NCI-H69 (cell line): Measurements from ENCODE around the gene SFSWAP.
A peak's percentile ranks its signal among the peaks of the same experiment; 100 is the strongest.
"Not testable (repeated sequence)": the region's sequence is repeated elsewhere in the genome, so short reads cannot be mapped to it uniquely, and the experiment has no call there.

Source experiments
- DNase-seq: peaks from one replicate; lab custom pipeline; 2025; lab: John Stamatoyannopoulos, UW

Gene SFSWAP

DNA sequence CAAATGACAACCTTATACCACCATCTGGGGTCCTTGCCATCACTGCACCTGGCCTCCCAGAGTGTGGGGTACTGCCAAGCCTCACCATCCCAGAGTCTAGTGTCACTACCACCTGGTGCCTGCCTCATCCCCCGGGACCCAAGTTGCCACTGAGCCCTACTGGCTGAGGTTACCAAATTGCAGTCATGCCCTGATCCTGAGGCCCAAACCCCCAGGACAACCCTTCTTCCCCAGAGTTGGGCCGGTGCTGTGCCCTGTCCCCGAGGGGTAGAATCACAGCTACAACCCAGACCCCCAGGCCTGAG, 8.4 kb upstream of the SFSWAP start:
- DNase-seq = no peak

DNA sequence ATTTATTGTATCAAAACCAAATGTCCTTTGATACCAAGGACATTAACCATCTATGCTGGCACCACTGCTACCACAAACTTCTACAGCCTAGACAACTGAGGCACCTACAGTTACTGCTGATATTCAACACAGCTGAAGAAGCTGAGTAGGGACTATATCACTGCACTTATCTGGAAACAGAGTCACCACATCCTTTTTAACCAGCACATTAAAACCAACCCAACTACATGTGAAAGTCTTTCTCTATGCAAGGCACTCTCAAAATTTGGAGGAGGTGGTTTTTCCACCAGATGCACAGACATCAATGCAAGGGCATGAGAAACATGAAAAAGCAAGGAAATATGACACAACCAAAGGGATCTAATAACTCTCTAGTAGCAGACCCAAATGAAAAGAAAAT, 7.7 kb upstream of the SFSWAP start:
- DNase-seq = no peak

DNA sequence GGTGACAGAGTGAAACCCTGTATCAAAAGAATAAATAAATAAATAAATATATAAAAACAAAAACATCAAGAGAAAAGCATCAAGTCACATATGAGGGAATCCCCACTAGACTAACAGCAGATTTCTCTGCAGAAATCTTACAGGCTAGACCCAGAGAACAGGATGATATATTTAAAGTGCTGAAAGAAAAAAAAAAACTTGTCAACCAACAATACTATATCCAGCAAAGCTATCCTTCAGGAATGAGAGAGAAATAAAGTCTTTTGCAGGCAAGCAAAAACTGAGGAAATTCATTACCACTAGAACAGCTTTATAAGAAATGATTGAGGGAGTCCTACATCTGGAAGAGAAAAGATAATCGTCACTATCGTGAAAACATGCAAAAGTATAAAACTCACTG, 6.4 kb upstream of the SFSWAP start:
- no peak for DNase-seq

DNA sequence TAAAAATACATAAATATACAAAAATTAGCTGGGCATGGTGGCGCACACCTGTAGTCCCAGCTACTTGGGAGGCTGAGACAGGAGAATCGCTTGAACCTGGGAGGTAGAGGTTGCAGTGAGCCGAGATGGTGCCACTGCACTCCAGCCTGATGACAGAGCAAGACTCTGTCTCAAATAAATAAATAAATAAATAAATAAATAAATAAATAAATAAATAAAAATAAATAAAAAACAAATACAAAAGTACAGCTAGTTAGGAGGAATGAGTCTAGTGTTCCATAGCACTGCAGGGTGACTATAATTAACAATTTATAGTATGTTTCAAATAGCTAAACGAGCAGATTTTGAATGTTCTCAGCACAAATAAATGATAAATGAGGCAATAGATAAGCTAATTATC, 4.2 kb upstream of the SFSWAP start:
- not testable (repeated sequence) for DNase-seq

DNA sequence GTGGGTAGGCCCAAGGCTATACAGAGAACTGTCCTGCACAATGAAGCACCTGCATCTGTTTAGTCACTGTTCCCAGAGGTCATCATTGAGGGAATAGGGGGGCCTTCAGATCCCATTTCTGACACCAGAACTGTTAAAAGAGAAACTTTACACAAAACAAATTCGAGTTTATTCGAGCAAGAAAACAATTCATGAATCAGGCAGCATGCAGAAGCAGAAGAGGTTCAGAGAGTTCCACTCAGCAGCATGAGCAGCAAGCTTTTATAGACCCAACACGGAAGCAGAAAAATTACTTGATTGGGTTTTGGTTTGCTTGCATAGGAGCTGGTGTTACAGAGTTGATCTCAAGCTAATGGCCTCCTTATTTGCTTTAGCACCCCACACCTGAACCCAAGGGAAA, 1.7 kb upstream of the SFSWAP start:
- no peak for DNase-seq

DNA sequence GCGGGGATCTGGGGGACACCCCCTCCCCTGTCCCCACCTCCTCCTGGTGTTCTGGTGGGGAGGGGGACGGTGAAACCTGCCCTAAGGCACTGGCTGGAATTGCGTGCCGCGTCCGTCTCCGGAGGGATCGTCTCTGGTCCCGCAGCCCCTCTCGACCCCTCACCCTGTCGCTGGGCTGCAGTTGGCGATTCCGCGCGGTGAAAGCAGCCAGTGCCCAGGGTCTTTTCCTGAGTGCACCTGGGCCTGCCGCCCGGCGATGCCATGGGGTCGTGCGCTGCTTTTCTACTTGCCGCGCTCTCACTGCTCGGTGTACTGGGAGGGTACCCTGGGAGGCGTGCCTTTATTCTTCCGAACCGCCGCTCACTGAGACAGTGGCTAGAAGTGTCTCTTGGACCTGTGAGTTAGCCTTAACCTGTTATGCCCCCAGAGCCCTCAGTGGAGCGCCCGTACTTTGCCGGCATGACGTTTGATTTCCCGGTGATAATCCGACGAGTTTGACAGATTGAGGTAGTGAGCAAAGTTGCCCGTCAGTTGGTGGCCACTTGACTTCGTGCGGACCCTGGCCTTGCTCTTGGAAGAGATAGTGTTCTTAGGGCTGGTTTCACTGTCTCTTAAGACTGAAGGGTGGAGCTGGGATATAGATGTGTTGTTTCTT, 788 bp downstream of the SFSWAP start:
- DNase-seq = peak; percentile 26

DNA sequence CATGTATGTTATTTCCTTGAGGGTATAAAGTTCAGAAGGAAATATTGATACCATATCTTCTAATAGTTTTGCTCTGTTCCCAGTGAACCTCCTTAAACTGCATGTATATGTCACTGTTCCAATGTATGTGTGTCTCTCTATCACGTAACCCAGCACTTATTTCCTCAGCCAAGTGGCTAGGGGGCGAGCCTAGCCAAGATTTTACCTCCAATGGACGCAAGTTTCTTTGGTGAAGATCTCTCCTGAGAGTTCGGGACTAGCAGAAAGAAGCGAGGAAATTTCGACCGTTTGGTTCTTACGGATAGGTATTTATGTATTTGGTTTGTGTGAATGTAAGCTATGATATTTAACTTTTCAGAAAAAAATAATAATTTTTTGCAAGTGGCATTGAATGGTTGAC, 2.5 kb downstream of the SFSWAP start:
- no peak for DNase-seq

DNA sequence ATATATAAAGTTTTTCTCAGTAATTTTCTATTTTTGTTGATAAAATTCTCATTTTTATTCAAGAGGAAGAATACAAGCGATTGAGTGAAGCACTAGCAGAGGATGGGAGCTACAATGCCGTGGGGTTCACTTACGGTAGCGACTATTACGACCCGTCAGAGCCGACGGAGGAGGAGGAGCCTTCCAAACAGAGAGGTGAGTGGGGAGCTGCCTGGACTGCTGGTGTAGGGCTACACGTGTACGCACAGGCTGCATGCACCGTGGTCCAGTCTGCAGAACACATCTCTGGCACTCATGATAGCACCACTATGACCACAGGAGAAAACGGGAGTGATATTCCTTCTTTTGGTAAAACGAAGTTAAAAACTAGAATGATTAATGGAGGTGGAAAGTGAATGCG, 3.9 kb downstream of the SFSWAP start:
- no peak for DNase-seq

DNA sequence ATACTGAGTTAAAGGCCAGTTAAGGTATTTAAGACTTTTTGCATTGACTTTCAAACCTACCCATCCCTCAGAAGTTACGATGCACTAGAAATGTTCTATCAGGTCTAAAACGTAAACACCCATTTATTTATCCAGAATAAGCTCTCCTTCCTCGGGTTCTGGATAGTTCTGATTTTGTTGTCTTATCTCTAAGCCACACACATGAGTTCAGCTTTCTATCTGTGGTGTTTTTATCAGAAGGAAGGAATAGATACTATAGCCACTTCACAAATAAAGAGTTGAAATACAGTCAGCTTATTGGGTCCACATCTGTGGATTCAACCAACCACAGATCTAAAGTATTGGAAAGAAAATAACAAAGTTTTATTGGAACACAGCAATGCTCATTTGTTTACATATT, 5.4 kb downstream of the SFSWAP start:
- DNase-seq = no peak

DNA sequence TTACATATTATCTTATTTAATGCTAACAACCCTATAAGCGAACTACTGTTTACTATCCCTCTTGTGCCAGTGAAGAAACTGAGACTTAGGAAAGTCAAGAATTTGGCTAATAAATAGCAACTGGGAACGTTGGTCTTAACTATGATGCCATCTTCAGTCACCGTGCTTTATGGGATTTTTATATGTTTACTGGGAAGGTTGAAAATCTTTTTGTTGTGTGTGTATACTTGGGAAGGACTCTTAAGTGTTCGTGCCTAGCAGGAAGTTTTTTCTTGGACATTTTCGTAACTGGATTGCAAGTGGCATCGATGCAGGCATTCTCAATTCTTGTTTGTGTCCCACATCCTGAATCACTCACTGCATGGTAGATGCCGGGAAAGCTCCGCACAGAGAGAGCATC, 9.4 kb downstream of the SFSWAP start:
- no peak for DNase-seq

DNA sequence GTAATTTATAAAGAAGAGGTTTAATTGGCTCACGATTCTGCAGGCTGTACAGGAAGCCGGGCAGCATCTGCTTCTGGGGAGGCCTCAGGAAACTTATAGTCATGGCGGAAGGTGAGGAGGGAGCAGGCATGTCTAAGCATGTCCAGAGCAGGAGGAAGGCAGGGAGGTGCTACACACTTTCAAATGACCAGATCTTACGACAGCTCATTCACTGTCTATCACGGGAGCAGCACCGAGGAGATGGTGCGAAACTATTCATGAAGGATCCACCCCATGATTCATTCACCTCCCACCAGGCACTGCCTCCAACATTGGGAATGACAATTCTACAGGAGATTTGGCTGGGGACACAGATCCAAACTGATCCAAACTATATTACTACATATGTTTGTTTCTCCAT, 10.0 kb downstream of the SFSWAP start:
- no peak for DNase-seq

DNA sequence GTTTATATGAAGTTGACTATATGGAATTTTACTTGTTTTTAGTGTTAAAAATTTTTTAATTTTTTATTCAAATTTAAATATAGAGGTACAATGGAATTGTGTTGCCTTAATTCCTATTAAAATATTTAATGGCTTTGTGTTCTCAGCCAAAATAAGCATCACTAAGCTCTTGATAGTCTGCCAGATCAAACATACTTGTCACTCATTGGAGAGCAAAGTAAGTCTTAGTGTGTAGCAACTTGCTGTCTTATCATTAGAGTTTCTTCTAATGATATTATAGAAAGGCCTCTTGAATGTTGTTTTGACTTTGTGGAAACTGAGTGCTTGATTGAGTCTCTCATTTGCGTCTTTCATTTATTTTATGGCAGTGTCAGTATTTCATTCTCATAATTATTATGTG, 10.7 kb downstream of the SFSWAP start:
- DNase-seq = no peak

DNA sequence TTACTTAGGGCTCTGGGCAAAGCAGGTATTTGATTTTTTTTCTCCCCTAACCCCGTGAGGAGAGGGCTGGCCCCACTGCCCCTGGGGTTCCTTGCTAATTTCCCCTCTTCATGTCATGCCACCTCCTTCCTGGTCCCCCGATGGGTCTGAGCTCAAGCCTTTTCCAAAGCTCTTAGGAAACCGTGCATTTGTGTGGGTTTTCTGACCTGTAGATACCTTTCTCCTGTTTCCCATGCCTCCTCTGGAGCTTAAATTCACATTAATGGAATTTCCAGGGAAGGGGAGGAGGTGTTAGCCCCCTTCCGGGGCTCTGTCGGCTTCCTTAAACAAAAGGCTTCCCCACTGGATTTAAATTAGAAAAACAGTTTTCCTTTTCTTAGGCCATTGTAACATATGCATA, 12.6 kb downstream of the SFSWAP start:
- DNase-seq = no peak

DNA sequence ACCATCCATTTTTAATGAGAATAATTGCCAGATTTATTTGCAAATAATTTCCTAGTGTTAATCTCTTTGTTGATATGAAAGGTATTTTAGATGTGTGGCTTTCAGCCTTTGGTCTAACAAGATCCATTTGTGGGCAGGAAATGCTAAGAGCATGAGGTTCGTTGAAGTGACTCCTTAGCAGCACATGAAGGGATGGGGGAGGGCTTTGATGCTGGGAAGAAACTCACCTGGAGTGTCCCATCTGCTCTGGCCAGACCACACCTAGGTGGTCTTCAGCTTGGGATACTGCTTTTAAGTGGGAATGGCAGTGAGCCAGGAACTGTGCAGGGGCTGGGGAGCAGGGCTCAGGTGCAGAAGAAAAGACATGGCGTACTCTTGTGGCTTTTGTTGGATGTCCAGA, 13.6 kb downstream of the SFSWAP start:
- DNase-seq = peak; percentile 22

DNA sequence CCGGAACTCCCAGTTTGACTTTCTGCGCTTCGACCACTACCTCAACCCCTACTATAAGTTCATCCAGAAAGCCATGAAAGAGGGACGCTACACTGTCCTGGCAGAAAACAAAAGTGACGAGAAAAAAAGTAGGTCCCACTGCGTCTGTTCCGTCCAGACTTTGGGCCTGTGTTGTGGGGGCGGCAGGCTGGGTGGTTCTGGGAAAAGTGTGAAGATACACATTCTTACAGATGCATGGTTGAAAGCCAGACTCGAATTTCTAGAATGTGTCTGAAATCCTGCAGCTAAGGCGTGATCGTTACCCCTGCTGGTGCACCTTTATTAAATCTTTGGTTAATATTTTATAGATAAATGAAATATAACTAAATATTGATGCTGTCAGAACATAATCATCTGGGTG, 14.6 kb downstream of the SFSWAP start:
- no peak for DNase-seq

DNA sequence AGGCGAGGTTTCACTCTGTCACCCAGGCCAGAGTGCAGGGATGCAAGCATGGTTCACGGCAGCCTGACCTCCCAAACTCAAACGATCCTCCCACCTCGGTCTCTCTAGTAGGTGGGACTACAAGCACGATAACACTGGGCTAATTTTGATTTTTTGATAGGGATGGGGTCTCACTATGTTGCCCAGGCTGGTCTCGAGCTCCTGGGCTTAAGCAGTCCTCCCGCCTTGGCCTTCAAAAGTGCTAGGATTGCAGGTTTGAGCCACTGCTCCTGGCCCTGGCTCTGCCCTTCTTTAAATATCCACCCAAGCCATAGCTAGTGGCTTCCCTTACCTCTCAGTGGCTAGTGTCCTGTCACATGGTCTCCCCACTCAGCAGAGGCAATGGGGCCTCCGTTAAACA, 17.8 kb downstream of the SFSWAP start:
- DNase-seq = no peak

DNA sequence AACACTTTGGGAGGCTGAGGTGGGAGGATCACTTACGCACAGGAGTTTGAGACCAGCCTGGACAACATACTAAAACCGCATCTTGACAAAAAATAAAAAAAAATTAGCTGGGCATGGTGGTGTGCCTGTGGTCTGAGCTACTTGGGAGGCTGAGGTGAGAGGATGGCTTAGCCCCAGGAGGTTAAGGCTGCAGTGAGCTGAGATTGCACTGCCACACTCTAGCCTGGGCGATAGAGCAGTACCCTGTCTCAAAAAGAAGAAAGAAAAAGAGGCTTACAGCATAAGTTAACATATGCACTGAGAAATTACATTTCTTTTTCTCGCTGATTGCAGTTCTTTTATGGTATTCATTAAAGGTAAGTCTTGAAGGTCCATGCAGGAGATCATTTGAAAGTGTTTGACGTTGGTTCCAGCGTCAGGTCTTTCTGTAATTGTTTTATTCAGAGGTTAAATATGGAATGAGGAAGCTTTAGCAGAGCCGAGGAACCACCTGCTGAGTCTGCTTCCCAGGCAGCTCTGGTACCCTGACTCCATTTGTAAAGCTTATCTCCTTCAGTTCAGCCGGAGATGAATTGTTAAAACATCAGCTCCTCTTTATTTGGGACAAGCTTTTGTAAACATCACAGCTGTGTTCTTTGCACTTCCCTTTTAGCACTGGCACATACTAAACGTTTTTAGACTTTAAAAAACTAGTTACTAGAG, 18.5 kb downstream of the SFSWAP start:
- no peak for DNase-seq

DNA sequence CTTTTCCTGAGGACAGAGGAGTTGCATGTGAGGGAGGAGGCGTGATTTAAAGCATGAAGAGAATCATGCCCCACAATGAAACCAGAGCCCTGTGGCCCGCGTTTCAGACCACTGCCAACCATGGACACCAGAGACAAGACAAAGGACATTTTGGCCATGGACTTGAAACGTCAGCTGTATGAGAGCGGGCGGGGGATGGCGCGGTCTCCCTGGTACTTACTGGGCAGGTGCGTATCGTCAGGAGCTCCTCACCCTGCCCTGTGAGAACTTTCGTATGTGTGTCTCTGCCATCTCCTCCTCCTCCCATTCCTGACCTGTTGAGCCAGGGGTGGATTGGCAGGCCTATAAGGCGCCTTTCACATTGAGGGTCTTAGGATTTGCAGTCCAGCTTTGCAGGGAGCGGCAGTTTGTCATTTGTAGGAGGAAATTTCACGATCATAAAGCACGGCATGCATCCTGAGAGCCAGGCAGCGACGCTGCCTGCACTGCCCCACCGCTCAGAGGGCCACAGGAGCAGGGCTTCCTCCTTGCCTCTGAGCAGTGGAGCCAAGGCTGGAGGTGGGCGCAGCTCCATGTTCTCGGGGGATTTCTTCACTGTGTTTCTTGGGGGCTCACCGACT, 22.2 kb downstream of the SFSWAP start:
- no peak for DNase-seq

DNA sequence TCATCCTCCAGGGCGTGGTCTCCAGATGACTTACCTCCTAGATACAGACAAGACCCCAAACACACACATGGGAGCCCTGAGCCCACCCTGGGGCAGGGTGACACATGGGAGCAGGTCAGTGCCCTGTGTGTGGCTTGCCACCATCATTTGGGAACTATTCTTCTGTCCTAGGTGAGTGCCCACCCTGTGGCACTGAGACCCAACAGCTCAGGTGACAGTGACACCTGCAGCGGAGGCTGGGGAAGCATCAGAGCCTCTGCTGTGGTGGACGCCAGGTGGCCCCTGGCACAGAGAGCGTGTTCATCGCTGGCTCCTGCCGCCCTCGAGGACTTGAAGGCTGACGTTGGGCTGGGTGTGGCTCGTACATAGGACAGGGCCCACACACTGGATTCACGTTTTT, 23.0 kb downstream of the SFSWAP start:
- DNase-seq = no peak

DNA sequence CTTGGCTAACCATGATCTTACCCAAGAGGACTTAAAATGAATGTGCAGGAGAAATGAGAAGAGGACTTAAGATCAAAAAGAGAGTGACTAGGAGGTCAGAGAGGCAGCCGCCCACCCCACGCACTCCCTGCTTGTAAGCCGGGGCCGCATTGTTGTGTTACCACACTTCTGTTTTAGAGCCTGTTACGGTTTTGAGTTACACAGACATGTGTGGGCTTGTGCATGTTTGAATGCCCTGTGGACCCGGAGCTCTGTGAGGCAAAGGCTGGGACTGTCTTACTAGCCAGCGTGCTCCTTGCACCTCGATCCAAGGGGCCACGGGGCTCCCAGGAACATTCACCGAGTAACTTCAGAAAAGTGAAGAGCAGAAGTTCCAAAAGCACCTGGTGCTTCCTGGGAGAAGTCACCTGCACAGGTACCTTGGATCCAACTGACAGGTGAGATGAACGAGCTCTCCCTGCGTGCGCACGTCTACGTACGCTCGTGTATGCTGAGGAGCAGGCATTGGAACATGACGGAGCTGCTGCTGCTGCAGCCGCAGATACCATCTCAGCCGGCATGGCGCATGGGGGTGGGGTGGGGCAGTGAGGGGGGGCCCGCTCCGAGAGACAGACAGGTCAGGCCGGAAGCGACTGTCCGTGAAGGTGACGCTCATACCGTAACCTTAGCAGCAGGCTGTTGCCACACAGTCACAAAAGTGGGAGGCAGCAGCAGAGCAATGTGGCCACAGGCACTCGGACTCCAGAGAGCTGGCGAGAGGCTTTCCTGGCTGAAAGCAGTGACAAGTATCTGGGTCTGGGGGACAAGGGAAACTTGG, 23.7 kb downstream of the SFSWAP start:
- DNase-seq = no peak

DNA sequence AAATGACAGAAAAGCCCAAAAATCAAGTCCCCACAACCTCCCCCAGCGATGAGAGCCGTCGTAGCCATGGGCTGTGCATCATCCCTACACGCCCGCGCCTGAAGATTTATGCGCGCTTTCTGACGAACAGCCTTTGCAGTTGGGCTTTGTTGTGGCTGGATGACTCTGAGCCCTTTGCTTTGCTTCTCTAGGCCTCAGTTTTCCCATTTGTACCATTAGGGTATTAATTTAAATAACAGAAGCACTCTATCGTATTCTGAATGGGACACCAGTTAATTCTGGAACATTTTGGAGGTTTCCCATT, 24.2 kb downstream of the SFSWAP start:
- no peak for DNase-seq

DNA sequence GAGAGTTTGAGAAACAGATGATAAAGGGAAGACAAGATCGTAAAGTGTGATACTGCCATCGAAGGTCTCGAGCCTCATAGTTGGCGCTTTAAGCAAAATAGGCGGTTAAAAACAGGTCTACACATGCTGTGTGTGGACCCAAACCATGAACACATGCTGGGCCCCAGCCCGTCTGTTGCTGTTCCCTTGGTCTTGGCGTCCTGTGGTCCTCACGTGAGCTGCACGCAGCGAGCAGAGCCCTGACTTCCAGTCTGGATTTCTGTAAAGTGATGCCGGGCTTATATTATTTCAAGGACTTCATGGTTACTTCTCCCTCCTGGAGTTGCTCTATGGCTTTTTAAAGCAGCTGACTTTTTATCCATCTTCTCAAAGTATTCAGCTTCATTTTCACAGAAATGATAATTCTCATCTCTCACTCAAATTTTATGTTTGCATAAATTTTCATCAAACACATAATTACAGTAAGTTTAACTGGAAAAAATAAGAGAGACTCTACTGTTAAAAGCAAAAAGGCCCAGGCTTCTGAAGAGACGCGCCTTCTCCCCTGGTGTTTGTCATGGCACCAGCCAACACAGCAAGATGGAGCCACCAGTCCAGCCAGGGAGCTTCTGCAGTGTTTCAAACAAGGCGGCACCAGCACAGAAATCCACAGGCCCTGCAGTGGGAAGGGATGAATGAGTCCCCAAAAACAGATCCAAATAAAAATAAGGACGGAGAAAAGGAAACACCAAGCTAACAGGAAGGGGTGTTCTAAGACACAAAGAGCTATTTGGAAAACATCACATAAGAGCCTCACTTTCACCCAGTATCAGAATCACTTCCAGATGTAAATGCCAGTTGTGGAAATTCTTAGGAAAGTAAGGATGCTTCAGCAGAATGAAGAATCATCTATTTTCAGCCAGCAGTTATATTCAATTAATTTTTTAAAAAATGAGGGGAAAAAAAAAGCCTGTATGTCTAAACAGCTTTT, 24.9 kb downstream of the SFSWAP start:
- no peak for DNase-seq
